SK-N-SH treated with all-trans-retinoic acid at 6 μM for 48 hours (cell line): Measurements from ENCODE around the gene CBLB.

ENCODE experiments used
- ESRRG ChIP-seq: fragments of 250-450 bp; sonication (Bioruptor Pico); IDR thresholded peaks from 2 replicates; pipeline ENCODE4 v1.6.1; 2021; ENCODE audit warnings: mild to moderate bottlenecking
- OSR1 ChIP-seq: fragments of 250-450 bp; sonication (Bioruptor Pico); IDR thresholded peaks from 2 replicates; pipeline ENCODE4 v1.8.0; 2022; ENCODE audit warnings: moderate library complexity, mild to moderate bottlenecking, inconsistent platforms
- PATZ1 ChIP-seq: fragments of 250-450 bp; sonication (Bioruptor Pico); IDR thresholded peaks from 2 replicates; pipeline ENCODE4 v1.8.0; 2020; ENCODE audit warnings: mild to moderate bottlenecking, moderate library complexity, borderline replicate concordance
- TOX ChIP-seq: fragments of 250-450 bp; sonication (Bioruptor Pico); IDR thresholded peaks from 2 replicates; pipeline ENCODE4 v1.8.0; 2021; ENCODE audit warnings: mild to moderate bottlenecking, moderate library complexity, borderline replicate concordance
- ZC3H10 ChIP-seq: fragments of 250-450 bp; sonication (Bioruptor Pico); IDR thresholded peaks from 2 replicates; pipeline ENCODE4 v1.5.1; 2021; ENCODE audit warnings: mild to moderate bottlenecking, moderate library complexity
- ZFP30 ChIP-seq: fragments of 450-650 bp; formaldehyde crosslinking; IDR thresholded peaks from 2 replicates; pipeline ENCODE4 v1.5.0; 2022; ENCODE audit warnings: mild to moderate bottlenecking, moderate library complexity
- ZNF8 ChIP-seq: fragments of 450-650 bp; formaldehyde crosslinking; IDR thresholded peaks from 2 replicates; pipeline ENCODE4 v1.5.0; 2020; ENCODE audit warnings: mild to moderate bottlenecking, moderate library complexity

GRCh38 chr3:105888621-105889579 is 20.1 kb upstream of the CBLB start:
- TF ChIP-seq PATZ1 (CRISPR knock-in tag): no peak
- TF ChIP-seq ESRRG (CRISPR knock-in tag): no peak
- no peak for TF ChIP-seq ZNF8 (CRISPR knock-in tag)
- TF ChIP-seq ZFP30 (CRISPR knock-in tag): no peak
- TF ChIP-seq TOX: no peak
- TF ChIP-seq OSR1 (CRISPR knock-in tag): no peak
- no peak for TF ChIP-seq ZC3H10 (CRISPR knock-in tag)
